Occipital lobe (tissue), 2 donors: Measurements from ENCODE around the gene FUOM. TPM values are rescaled to one million over a fixed set of nuclear protein-coding genes. Genes with fewer than 3 reads are reported as not detected.
"Not testable (repeated sequence)": the region's sequence is repeated elsewhere in the genome, so short reads cannot be mapped to it uniquely, and the experiment has no call there.

Source experiments
- DNase-seq: peaks from one replicate; lab custom pipeline; 2025; lab: John Stamatoyannopoulos, UW
- total RNA-seq: library from RNA; depleted of rRNA; stranded (reverse); fragments of >200 nt; gene quantifications from one replicate; pipeline ENCODE4 v1.2.3, GENCODE V29; 2014

FUOM gene
- total RNA-seq, 1 donor from 2014 or later: 6.9 TPM

DNA sequence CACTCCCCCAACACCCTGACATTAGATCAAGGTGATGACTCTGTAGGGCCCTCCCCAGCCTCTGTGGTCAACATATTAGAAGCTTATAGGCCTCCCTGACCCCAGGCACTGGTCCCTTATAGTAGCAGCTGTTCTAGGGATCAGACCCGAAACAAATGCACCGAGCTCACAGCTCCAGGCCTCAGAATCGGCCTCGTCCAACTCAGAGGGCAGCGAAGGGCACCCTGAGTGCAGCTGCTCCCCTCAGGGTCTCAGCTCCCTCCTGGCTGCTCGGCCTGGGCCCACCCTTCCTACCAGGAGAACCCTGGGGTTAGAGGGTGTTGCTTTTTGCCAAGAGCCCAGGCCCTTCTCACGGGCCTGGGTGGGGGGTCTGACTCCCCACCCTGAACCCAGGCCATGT, 10.3 kb upstream of the FUOM start:
- no peak for DNase-seq

DNA sequence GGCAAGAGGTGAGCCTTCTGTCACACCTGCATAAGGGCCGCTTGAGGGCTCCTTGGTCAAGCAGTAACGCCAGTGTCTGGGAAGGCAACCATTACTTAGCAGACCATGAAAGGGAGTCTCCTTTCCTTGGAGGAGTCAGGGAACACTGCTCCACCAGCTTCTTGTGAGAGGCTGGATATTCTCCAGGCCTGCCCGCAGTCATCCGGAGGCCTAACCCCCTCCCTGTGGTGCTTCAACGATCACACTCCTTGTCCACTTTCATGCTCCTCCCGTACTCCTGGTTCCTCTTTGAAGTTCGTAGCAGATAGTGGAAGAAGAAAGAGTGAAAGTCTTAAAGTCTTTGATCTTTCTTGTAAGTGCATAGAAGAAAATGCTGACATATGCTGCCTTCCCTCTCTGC, 9.6 kb upstream of the FUOM start:
- not testable (repeated sequence) for DNase-seq

DNA sequence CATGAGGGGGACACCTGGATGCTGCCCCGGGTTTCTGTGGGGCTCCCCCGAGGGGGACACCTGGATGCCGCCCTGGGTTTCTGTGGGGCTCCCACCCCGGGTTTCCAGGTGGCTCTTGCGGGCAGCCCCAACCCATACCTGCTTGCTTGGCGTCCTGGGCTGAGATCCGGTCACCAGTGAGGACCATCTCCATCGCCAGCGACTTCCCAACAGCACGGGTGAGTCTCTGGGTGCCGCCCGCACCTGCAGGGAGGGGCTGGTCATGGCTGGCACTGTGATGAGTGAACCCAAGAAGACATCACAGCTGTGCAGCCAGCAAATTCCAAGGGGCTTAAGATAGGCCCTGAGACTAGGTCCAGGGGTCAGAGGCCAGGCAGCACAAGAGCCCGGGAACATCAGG, 8.9 kb upstream of the FUOM start:
- DNase-seq: no peak

DNA sequence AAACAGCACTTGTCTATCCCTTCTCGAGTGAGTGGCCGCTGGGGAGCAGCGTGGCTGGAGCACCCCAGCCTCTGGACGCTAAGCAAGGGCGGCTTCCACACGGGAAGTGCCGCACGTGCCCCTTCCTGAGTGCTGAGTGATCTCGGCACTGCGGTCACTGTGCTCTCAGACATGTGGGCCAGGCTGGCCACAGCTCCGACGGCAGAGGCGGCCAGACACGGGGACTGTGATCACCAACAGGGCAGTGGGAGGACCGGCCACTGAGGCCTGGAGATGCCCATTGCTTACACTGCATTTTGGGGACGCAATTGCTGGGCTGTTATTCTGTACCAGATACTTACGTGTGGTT, 8.3 kb upstream of the FUOM start:
- DNase-seq: no peak

DNA sequence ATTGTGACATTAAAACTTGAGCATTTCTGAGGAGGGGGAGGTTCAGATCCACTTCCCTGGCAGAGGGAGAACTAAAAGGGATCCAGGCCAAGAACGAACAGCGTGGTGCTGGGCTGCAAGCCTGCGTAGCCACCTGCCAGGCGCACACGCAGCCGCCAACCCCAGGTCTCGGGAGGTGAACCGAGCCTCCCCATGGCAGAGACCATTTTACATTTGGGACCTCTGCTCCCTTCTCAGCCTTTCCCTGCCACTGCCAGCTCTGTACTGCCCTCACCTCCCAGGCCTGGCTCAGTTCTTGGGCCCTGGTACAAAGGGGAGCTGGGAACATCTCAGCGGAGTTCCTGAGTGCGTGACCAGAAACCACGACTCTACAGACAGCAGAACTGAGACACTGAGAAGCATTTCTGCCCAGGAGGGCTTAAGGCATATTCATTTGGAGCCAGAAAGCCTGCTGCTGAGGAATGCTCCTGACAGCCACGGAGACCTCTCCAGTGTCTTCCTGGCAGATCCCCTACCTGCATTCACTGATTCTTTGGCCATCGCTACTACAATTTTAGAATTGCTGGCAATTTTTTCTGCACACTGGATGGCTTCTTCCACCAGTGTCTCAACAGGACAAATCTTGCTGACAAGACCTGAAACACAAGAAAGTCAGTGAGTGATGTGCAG, 7.8 kb upstream of the FUOM start:
- no peak for DNase-seq

DNA sequence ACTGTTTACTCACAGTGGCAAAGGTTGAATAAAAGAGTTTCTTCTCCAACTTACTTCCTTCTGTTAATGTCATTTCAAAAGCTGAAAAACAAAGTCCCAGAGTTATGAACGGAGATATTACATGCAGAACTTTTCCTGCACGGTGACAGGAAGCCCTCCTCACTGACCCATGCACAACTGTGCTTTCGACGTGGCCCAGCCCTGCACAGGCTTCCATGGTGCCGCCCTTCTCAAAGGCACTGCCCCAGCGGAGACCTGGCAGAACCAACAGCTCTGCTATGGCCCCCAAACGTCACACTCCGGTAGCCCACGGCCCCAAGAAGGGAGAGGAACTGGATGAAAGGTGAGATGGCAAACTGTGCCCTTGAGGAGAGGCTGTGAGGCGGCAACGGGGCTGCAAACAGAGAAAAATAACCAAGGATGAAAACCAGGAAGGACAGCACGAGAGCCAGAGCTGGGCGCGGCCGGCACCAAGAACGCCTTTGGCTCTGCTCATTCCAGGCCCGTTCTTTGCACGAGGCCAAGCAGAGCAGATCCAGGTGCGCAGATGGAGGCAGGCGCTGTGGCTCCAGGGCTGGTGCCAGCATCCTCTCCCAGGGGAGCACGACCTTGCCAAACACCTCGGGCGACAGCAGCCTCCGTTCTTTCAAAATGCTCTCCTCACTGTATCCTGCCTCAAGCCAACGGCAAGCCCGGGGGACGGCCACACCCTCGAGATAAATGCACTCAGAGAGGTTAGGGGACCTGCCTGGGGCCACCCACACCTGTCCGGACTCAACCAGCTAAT, 7.0 kb upstream of the FUOM start:
- DNase-seq: no peak

DNA sequence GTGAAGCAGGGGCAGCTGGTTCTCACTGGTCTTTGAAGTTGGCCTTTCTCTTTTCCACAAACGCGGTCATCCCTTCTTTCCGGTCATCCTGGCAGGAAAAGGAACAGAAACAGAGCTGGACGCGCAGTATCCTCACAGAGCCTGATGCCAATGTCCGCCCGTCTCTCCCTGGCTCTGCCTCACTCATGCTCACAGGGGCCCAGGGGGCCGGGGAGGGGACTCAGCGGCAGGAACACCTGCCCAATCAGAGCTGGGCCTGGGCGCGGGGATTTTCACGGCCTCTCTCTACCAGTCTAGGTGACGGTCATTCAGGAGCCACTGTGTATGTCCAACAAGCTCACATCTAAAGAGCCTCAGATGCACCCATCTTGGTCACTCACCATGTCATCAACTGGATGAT, 5.0 kb upstream of the FUOM start:
- no peak for DNase-seq

DNA sequence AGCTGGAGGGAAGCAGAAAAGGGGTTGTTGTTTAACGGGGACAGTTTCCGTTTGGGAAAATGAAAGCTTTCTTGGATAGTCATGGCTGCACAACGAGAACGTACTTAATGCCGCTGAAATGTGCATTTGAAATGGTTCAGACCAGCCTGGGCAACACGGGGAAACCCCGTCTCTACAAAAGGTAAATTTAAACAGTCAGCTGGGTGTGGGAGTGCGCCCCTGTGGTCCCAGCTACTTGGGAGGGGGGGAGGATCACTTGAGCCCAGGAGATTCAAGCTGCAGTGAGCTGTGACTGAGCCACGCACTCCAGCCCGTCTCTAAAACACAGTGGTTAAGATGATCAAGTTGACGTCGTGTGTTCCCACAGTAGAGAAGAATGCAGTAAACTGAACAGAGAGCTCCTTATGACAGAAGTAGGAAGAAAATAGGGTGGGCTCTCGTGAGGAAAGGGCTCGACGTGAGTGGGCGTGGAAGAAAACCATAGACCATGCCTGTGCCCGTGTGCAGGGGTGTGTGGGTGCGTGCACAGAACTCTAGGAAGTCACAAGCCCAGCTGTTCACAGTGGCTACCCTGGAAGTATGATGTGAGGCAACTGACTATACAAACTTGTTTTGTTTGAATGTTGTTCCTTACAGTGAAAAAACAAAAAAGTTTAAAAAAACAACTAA, 4.1 kb upstream of the FUOM start:
- DNase-seq: no peak

DNA sequence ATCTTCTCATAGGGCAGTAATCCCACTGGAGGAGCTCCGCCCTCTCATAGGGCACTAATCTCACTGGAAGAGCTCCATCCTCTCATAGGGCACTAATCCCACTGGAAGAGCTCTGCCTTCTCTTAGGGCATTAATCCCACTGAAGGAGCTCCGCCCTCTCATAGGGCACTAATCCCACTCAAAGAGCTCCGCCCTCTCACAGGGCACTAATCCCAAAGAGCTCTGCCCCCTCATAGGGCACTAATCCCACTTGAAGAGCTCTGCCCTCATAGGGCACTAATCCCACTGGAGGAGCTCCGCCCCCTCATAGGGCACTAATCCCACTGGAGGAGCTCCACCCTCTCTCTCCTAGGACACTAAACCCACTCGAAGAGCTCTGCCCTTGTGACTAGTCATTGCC, 3.4 kb upstream of the FUOM start:
- DNase-seq: no peak

DNA sequence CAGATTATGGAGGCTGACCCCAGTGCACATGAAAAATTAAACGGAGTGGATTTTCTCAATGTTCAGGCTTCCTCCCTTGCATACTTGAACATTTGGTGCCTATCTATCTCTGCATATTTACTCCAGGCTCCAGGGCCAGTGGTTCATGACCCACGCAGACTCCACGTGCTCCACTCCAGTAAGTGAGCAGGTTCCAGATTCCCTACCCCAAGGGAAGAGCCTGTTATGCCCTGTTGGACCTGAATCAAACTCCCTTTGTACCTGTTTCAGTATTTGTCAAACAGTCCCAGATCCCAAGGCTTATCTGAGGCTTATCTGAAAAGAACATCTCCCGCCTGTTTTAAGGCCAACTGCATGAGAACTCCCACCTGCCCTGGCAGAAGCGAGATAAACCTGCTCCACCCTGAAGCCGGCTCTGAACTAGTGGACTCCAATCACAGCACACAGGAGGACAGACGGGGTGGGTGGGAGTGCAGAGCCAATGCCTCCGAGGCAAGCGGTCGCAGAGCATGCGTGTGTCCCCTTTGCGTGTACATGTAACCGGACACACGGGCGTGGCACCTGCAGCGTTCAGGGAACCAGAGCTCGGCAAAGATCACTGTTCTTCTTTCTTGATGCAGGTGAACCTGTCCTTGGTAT, 2.3 kb upstream of the FUOM start:
- no peak for DNase-seq

DNA sequence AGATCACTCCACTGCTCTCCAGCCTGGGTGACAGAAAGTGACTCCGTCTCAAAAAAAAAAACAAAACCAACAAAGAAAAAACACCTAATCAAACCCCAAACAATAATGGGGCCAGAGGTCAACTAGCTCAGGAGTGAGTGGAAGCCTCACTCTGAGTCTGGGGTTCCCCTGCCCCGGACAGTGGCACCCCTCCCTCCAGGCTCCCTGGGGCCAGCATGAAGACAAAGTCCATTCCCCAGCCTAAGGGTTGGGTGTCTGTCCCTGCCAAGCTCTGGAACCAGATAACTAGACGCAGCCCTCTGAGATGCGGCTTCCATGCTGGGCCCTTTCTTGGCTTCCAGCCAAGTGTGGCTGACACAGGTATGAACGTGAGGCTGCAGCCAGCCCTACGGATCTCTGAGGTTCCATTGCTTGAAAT, 1.7 kb upstream of the FUOM start:
- DNase-seq: no peak

DNA sequence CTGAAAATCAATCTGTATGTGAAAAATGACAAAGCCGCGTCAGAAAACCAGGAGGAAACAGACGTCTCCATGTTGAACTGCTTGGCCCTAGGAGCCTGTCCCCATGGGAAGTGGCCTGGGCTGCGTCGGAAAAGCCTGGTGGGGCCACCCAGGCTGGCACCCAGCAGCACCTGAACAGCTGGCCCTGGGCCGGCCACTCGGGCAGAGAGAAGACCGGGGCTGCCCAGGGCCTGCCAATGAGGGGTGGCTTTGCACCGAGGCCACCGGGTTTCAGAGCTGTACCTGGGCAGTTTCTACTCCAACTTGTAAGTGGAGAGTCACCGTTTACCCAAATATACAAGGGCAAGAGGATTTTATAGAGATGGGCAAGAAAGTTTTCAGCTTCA, 1.1 kb upstream of the FUOM start:
- DNase-seq: no peak

DNA sequence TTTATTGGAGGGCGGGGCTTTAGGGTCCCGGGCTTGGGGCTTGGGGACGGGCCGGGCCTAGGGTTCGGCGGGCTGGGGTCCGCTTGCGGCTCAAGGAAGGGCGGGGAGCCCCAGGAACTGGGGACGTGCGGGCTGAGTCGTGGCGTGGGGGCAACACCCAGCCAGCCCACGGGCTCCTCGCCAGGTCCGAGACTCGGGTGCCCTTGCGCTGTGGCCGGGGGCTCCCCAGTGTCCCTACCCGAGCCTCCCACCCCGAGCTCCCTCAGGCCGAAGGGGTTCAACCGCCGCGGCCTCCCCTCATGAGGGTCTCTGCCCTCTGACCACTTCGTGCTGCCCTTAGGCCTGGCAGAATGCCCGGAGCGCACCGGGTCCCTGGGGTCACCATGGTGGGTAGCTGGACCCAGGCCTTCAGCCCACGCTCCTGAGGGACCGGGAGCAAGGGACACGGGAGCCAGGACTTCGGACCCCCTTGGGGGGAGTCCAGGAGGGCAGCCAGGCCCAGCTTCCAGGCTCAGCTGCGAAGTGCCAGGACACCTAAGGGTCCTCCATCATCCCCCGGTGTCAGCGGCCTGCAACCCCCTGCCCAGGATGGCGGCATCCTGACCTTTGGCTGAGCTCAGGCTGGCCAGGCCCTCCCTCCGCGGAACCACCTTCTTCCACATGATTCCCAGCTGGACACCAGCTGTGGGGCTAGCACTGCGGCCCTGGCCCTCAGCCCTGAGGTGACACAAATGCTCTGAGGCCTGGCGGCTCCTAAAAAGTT, 524 bp upstream of the FUOM start:
- no peak for DNase-seq

DNA sequence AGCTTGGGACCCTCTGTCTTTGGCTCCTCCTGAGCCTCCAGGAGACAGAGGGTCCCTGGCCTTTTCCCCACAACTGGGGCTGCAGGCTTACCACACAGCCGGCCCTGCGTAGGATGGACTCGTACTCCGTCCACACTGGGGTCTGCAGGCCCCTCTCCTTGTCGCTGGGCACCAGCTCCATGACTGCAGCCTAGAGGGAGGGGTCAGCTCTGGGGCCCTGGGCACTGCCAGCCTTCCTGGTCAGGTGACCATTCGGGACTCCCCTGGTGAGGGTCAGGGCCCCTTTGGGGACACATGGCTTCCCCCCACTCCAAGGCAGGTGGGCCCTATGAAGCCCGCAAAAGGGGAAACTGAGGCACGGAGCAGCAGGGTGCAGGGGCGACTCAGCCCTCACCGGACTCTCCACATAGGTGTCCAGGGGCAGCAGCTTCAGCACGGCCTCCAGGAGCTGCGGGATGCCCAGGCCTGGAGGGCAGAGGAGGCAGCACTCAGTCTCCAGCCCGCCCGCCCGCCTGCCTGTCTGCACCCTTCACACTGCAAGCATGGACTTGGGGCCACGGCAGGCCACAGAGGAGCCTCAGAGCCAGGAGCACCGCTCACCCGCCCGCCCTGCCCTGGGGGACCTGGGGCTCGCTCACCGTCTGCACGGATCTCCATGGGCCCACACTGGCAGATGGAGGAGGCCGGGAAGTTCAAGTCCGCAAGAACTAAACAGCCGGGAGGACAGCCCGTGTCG, 1.1 kb downstream of the FUOM start:
- DNase-seq: no peak

DNA sequence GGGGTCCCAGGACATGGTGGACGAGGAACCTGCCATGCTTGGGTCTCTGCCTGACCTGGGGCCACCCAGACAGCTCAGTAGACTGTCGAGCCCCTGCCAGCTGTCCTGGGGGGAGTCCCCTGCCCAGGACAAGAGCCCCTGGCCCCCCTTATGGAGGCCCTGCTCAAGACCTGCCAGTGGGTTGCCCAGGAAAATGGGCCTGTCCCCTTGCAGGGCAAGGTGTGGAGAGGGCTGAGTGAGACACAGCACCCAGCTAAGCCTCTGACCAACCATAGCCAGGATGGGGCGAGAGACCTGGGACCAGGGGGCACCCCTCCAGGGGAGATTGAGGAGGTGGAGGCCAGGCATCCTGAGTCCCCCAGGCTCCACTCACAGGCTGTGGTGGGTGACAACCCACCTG, 1.8 kb downstream of the FUOM start:
- DNase-seq: no peak

DNA sequence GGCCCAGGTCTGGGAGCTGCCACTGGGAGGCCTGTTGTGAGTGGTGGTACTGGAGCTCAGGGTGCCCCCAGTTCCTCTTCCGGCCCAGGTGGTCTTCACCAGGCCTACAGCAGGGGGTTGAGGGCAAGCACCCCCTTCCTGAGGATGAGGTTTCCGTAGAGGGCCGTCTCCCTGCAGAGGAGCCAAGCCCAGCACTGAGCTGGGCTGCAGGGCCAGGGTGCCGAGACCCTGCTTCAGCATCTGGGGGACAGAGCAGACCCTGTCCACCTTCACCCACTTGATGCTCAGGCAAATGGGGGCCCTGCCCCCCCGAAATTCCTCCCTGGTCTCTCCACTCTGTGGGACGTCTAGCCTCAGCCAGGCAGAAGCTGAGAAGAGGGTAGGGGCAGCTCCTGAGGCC, 2.6 kb downstream of the FUOM start:
- DNase-seq: no peak

DNA sequence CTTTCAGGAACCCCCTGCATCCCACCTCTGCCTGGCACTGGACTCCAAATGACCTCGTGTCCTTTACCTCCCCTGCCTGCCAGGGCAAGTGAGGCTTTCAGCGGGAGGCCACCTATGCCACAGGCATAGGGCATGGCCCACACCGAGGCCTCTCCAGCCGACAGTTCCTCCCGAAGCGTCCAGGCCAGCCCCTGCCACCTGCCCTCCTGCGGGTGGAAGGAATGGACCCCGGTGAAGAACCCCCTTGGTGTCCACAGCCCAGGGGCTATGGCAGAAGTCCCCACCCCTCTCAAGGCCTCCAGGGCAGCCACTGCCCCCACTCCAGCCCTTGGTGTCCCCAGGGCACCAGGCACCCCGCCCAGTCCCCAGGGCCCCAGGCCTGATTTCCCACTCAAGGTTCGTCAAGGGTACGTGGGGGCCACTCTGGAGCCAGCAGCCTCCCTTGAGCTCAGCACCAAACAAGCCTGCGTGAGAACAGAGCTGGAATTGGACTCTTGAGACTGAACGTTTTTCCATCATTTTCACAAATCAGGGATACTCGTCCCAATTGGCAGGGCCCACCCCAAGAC, 3.1 kb downstream of the FUOM start:
- DNase-seq: no peak

DNA sequence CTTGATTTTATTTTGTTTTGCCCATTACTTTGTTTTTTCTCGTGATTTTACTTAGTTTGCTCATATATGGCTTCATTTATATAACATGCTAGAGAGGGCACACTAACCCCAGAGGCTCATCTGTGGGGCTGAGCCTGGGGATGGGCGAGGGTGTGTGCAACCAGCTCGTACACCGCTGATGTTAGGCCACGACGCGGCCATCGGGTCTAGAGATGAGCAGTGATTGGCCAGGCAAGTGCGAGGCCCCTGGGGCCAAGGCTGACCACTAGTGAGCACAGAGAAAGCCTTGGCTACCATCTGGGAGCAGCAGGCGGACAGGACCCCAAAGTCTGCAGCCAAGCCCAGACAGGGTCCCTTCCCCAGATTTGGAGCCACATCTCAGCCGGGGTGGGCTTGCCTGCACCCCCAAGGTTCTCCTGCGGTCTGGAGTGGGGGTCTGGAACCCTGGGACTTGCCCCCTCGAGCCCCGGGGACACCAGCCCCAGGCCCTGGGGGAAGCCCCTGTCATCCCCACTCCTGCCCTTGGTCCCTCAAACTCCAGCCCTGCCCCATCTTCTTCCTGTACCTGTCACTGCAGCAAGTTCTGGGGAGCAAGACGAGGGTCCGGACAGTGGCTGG, 3.7 kb downstream of the FUOM start:
- no peak for DNase-seq

DNA sequence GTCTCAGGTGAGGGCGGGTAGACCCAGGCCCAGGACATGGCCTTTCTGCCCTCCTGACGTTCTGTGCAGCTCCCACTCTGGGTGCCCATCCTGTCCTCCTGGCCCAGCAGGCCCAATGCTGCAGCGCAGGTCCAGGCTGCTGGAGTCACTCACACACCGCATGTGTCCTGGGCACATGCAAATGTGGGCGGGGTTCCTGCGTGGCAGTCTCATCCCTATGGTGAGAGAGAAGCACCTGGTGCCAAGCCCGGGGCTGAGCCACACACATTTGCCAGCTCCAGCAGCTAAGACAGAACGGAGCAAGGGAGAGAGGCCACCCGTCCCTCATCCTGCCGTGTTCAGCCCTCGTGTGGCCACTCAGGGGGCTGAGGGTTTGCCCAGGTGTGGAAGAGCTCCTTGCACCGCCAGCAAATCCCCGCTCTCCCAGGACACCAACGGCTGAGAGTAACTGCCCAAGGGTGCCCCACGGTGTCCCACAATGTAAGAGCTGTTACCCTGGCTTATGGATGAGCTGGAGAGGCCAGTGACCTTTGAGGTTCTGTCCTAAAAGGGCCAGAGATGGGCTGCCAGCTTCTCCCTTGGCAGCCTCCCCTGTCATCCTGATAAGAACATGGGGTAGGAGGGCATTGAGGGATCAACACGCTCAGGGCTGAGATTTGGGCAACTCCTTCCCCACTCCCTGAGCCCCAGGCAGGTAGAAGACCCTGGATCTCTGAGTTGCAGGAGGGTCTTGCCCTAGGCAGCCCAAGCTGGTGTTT, 4.4 kb downstream of the FUOM start:
- DNase-seq: no peak
